ENCODE data around the gene HTRA3.

The HTRA3 gene

GRCh38 chr4:8263397-8263796, 6.2 kb upstream of the HTRA3 start:
- H3K4me3 ChIP-seq (ENCODE audit: low read length): no peak overlapping the region
- TF ChIP-seq ZNF274 (IDR thresholded peaks at IDR 0.05; ENCODE audit: low read depth, low read length): no peak

- H3K4me3 ChIP-seq (ENCODE audit: low read length): no peak overlapping the region
- TF ChIP-seq ZNF274 (IDR thresholded peaks at IDR 0.05; ENCODE audit: low read depth, low read length): no peak
Observed at GRCh38 chr4:8264106-8264505, 5.4 kb upstream of the HTRA3 start.

- TF ChIP-seq ZNF274 (IDR thresholded peaks at IDR 0.05; ENCODE audit: low read depth, low read length): no peak
- H3K4me3 ChIP-seq (ENCODE audit: low read length): no peak overlapping the region
Observed at GRCh38 chr4:8265171-8265929, 4.2 kb upstream of the HTRA3 start.

GRCh38 chr4:8266088-8266487, 3.5 kb upstream of the HTRA3 start:
- TF ChIP-seq ZNF274 (IDR thresholded peaks at IDR 0.05; ENCODE audit: low read depth, low read length): no peak
- no peak overlapping the region for H3K4me3 ChIP-seq (ENCODE audit: low read length)

GRCh38 chr4:8266508-8266907, 3.0 kb upstream of the HTRA3 start:
- no peak overlapping the region for H3K4me3 ChIP-seq (ENCODE audit: low read length)
- TF ChIP-seq ZNF274 (IDR thresholded peaks at IDR 0.05; ENCODE audit: low read depth, low read length): no peak

- TF ChIP-seq ZNF274 (IDR thresholded peaks at IDR 0.05; ENCODE audit: low read depth, low read length): no peak
- H3K4me3 ChIP-seq (ENCODE audit: low read length): no peak overlapping the region
Observed at GRCh38 chr4:8267077-8267476, 2.5 kb upstream of the HTRA3 start.

GRCh38 chr4:8268211-8268610, 1.3 kb upstream of the HTRA3 start:
- H3K4me3 ChIP-seq (ENCODE audit: low read length): no peak overlapping the region
- no peak for TF ChIP-seq ZNF274 (IDR thresholded peaks at IDR 0.05; ENCODE audit: low read depth, low read length)

GRCh38 chr4:8268901-8269534, 536 bp upstream of the HTRA3 start:
- H3K4me3 ChIP-seq (ENCODE audit: low read length): no peak overlapping the region

GRCh38 chr4:8270418-8270771, 841 bp downstream of the HTRA3 start:
- TF ChIP-seq ZNF274 (IDR thresholded peaks at IDR 0.05; ENCODE audit: low read depth, low read length): no peak
- no peak overlapping the region for H3K4me3 ChIP-seq (ENCODE audit: low read length)

More at GRCh38 chr4:8268901-8269534, 536 bp upstream of the HTRA3 start:
- TF ChIP-seq ZNF274 (IDR thresholded peaks at IDR 0.05; ENCODE audit: low read depth, low read length): no peak

- no peak for TF ChIP-seq ZNF274 (IDR thresholded peaks at IDR 0.05; ENCODE audit: low read depth, low read length)
- H3K4me3 ChIP-seq (ENCODE audit: low read length): no peak overlapping the region
Observed at GRCh38 chr4:8270912-8271815, 1.6 kb downstream of the HTRA3 start.

GRCh38 chr4:8271821-8272220, 2.3 kb downstream of the HTRA3 start:
- H3K4me3 ChIP-seq (ENCODE audit: low read length): no peak overlapping the region

GRCh38 chr4:8272472-8273428, 3.2 kb downstream of the HTRA3 start:
- H3K4me3 ChIP-seq (ENCODE audit: low read length): no peak overlapping the region
- no peak for TF ChIP-seq ZNF274 (IDR thresholded peaks at IDR 0.05; ENCODE audit: low read depth, low read length)

More at GRCh38 chr4:8271821-8272220, 2.3 kb downstream of the HTRA3 start:
- no peak for TF ChIP-seq ZNF274 (IDR thresholded peaks at IDR 0.05; ENCODE audit: low read depth, low read length)

GRCh38 chr4:8273450-8273849, 3.9 kb downstream of the HTRA3 start:
- no peak overlapping the region for H3K4me3 ChIP-seq (ENCODE audit: low read length)
- TF ChIP-seq ZNF274 (IDR thresholded peaks at IDR 0.05; ENCODE audit: low read depth, low read length): no peak
